Measurements from ENCODE around the gene TRIM52. TPM values are rescaled to one million over a fixed set of nuclear protein-coding genes. Genes with fewer than 3 reads are reported as not detected.

TRIM52 gene
- total RNA-seq, 2 donors from 2014 or later, result 13.1 to 15.9 TPM

DNA sequence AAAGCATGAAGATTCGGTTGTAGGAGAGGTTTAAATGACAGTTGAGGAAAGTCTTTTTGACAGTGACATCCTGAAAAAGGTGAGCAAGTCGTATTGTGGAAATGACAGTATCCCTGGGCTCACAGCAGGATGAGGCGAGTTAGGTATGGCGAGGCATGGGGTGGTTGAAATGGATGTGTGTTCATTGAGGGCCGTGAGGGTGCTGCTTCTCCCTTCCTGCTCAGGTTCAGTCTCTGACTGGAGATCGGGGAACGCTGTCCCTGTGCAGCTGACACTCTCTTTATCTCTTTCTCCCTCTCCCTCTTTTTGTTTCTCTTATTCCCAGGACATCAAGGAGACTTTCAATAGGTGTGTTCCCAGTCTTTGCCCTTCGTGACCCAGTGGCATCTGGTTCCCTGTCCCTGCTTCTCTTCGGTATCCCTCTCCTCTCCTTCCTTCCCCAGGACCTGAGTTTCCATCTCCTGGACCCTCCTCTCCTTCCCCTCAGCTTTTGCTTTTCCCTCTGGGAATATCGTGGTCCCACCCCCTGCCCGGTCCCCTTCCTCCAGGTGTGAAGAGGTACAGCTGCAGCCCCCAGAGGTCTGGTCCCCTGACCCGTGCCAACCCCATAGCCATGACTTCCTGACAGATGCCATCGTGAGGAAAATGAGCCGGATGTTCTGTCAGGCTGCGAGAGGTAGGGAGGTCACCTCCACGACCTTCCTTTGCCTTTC lies 27.7 kb downstream of the TRIM52 start:
- no peak for DNase-seq (ENCODE audit: low spot score)
- no peak overlapping the region for H3K4me3 ChIP-seq
- no peak for ATAC-seq (ENCODE audit: insufficient number of reproducible peaks, low FRiP score, low read depth)

DNA sequence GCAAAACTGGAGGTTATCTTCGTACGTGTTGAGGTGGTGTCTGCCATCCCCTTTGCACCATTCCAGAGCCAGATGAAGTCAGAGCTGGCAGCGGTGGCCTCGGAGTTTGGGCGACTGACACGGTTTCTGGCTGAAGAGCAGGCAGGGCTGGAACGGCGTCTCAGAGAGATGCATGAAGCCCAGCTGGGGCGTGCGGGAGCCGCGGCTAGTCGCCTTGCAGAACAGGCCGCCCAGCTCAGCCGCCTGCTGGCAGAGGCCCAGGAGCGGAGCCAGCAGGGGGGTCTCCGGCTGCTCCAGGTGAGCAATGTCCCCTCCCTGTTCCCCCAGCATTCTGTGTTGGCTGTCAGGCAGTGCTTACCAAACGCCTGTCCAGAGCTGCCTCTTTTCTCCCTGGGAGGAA lies 28.4 kb downstream of the TRIM52 start:
- Histone ChIP-seq H3K4me1 (ENCODE audit: control insufficient read depth in 1 of 2, low read depth in 2 of 2) (no peaks in the 10 kb centered on the region), H3K36me3 (peaks cover 47% of the 10 kb centered on the region), H3K27ac (no peak overlapping the region), H3K9me3 (no peaks in the 10 kb centered on the region), H3K4me3 (no peak overlapping the region), H3K27me3 (replicated peaks; ENCODE audit: insufficient read depth) (no peaks in the 10 kb centered on the region)
- TF ChIP-seq, protein P1, sequence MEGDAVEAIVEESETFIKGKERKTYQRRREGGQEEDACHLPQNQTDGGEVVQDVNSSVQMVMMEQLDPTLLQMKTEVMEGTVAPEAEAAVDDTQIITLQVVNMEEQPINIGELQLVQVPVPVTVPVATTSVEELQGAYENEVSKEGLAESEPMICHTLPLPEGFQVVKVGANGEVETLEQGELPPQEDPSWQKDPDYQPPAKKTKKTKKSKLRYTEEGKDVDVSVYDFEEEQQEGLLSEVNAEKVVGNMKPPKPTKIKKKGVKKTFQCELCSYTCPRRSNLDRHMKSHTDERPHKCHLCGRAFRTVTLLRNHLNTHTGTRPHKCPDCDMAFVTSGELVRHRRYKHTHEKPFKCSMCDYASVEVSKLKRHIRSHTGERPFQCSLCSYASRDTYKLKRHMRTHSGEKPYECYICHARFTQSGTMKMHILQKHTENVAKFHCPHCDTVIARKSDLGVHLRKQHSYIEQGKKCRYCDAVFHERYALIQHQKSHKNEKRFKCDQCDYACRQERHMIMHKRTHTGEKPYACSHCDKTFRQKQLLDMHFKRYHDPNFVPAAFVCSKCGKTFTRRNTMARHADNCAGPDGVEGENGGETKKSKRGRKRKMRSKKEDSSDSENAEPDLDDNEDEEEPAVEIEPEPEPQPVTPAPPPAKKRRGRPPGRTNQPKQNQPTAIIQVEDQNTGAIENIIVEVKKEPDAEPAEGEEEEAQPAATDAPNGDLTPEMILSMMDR (IDR thresholded peaks at IDR 0.05), result no peak
- DNase-seq (ENCODE audit: low spot score), result no peak
- no peak for ATAC-seq (ENCODE audit: insufficient number of reproducible peaks, low FRiP score, low read depth)

More for the DNA sequence above, 27.7 kb downstream of the TRIM52 start:
- Histone ChIP-seq H3K27ac (no peak overlapping the region), H3K27me3 (replicated peaks; ENCODE audit: insufficient read depth) (no peaks in the 10 kb centered on the region), H3K4me1 (ENCODE audit: control insufficient read depth in 1 of 2, low read depth in 2 of 2) (no peaks in the 10 kb centered on the region), H3K36me3 (peaks cover 54% of the 10 kb centered on the region), H3K9me3 (no peaks in the 10 kb centered on the region)
- TF ChIP-seq, protein P1 (IDR thresholded peaks at IDR 0.05), result no peak

DNA sequence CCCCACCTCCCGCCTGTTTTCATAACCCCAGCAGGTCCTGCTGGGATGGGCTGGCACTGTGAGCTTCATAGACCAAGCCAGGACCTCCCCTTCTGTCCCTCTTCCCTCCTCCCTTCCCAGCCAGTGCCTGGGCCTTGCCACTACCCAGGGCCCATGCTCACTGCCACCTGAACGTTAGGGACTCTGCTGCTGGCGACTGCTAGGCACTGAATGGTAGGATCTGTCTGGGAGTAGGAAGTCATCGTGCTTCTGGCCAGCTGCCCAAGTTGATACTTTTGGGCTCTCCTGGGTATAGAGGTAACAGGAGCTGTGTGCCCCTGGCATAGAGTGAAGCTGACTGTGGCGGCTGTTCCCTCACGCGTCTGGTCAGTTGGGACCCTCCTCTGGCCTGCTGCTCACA lies 29.5 kb downstream of the TRIM52 start:
- TF ChIP-seq, protein P1 (IDR thresholded peaks at IDR 0.05), result no peak
- DNase-seq (ENCODE audit: low spot score), result no peak
- H3K27me3 ChIP-seq (replicated peaks; ENCODE audit: insufficient read depth), result no peaks in the 10 kb centered on the region
- H3K27ac ChIP-seq, result no peak overlapping the region
- no peaks in the 10 kb centered on the region for H3K4me1 ChIP-seq (ENCODE audit: control insufficient read depth in 1 of 2, low read depth in 2 of 2)
- no peak overlapping the region for H3K4me3 ChIP-seq
- H3K36me3 ChIP-seq, result peaks cover 36% of the 10 kb centered on the region
- no peaks in the 10 kb centered on the region for H3K9me3 ChIP-seq
- ATAC-seq (ENCODE audit: insufficient number of reproducible peaks, low FRiP score, low read depth), result no peak

GRCh38 chr5:181230551-181230950 lies 30.4 kb downstream of the TRIM52 start:
- H3K27me3 ChIP-seq (replicated peaks; ENCODE audit: insufficient read depth), result no peaks in the 10 kb centered on the region
- H3K9me3 ChIP-seq, result no peaks in the 10 kb centered on the region
- ATAC-seq (ENCODE audit: insufficient number of reproducible peaks, low FRiP score, low read depth) (no peak), DNase-seq (ENCODE audit: low spot score) (no peak)
- H3K27ac ChIP-seq, result no peak overlapping the region
- no peaks in the 10 kb centered on the region for H3K4me1 ChIP-seq (ENCODE audit: control insufficient read depth in 1 of 2, low read depth in 2 of 2)
- H3K36me3 ChIP-seq, result peaks cover 27% of the 10 kb centered on the region
- TF ChIP-seq, protein P1 (IDR thresholded peaks at IDR 0.05), result no peak
- H3K4me3 ChIP-seq, result no peak overlapping the region

DNA sequence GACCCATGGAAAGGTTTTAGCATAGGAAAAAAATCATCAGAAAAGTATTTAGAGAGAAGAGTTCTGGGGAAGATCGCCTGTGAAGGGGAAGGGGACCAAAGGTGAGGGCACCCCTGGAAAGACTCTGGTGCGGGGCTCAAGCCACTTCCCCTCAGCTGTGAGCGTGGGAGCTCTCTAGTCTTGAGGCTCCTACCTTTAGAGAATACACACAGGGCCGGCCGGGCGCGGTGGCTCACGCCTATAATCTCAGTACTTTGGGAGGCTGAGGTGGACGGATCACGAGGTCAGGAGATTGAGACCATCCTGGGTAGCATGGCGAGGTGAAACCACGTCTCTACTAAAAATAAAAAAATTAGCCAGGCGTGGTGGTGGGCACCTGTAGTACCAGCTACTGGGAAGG lies 30.9 kb downstream of the TRIM52 start:
- no peak overlapping the region for H3K4me3 ChIP-seq
- peaks cover 23% of the 10 kb centered on the region for H3K36me3 ChIP-seq
- H3K27me3 ChIP-seq (replicated peaks; ENCODE audit: insufficient read depth), result no peaks in the 10 kb centered on the region
- ATAC-seq (ENCODE audit: insufficient number of reproducible peaks, low FRiP score, low read depth) (no peak), DNase-seq (ENCODE audit: low spot score) (no peak)
- H3K4me1 ChIP-seq (ENCODE audit: control insufficient read depth in 1 of 2, low read depth in 2 of 2), result peaks cover 0 to 5% of the 10 kb centered on the region in 2 donors
- no peak overlapping the region for H3K27ac ChIP-seq
- H3K9me3 ChIP-seq, result no peaks in the 10 kb centered on the region
- TF ChIP-seq, protein P1 (IDR thresholded peaks at IDR 0.05), result no peak
